ENCODE data around the gene PHTF1.

DNA sequence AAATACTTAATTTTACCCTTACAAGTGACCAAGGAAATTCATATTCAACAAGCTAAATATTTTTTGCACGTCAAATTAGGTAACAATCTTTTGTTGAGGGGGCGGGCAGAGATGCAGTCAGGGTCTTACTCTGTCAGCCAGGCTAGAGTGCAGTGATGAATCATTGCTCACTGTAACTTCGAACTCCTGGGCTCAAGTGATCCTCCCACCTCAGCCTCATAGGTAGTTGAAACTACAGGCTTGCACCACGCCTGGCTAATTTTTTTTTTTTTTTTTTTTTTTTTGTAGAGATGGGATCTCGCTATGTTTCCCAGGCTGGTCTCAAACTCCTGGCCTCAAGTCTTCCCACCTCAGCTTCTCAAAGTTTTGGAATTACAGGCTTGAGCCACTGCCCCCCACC, 26.5 kb downstream of the PHTF1 start:
- no peak for TF ChIP-seq EP300 (IDR thresholded peaks at IDR 0.05)
- TF ChIP-seq, protein P1, sequence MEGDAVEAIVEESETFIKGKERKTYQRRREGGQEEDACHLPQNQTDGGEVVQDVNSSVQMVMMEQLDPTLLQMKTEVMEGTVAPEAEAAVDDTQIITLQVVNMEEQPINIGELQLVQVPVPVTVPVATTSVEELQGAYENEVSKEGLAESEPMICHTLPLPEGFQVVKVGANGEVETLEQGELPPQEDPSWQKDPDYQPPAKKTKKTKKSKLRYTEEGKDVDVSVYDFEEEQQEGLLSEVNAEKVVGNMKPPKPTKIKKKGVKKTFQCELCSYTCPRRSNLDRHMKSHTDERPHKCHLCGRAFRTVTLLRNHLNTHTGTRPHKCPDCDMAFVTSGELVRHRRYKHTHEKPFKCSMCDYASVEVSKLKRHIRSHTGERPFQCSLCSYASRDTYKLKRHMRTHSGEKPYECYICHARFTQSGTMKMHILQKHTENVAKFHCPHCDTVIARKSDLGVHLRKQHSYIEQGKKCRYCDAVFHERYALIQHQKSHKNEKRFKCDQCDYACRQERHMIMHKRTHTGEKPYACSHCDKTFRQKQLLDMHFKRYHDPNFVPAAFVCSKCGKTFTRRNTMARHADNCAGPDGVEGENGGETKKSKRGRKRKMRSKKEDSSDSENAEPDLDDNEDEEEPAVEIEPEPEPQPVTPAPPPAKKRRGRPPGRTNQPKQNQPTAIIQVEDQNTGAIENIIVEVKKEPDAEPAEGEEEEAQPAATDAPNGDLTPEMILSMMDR (IDR thresholded peaks at IDR 0.05) = no peak
